Activated naive CD8-positive, alpha-beta T cell (primary cell): ENCODE results near the gene LFNG.
"Not testable (repeated sequence)": the region's sequence is repeated elsewhere in the genome, so short reads cannot be mapped to it uniquely, and the experiment has no call there.

ENCODE experiments used
- H3K27ac Mint-ChIP-seq: one replicate; pipeline ENCODE4 v1.8.0; 2021; ENCODE audit warnings: mixed read lengths
- H3K27me3 Mint-ChIP-seq: one replicate; pipeline ENCODE4 v1.8.0; 2021; ENCODE audit warnings: mixed read lengths
- H3K36me3 Mint-ChIP-seq: one replicate; pipeline ENCODE4 v1.8.0; 2021; ENCODE audit warnings: mixed read lengths
- H3K4me1 Mint-ChIP-seq: one replicate; pipeline ENCODE4 v1.8.0; 2021; ENCODE audit warnings: low read depth, mixed read lengths
- H3K4me3 Mint-ChIP-seq: one replicate; pipeline ENCODE4 v1.8.0; 2021; ENCODE audit warnings: mild to moderate bottlenecking, mixed read lengths
- H3K9me3 Mint-ChIP-seq: one replicate; pipeline ENCODE4 v1.8.0; 2021; ENCODE audit warnings: low read depth, mixed read lengths

Gene LFNG

GRCh38 chr7:2525658-2526630 lies 6.4 kb downstream of the LFNG start:
- Mint-ChIP-seq H3K36me3 (peaks cover 2% of the 10 kb centered on the region), H3K27ac (peak overlapping the region; percentile 10), H3K4me1 (peaks cover 56% of the 10 kb centered on the region), H3K27me3 (no peaks in the 10 kb centered on the region), H3K9me3 (no peaks in the 10 kb centered on the region), H3K4me3 (no peak overlapping the region)

- H3K4me1 Mint-ChIP-seq = peaks cover 54% of the 10 kb centered on the region
- H3K36me3 Mint-ChIP-seq = peaks cover under 1% of the 10 kb centered on the region
- H3K27ac Mint-ChIP-seq = no peak overlapping the region
- peak overlapping the region; percentile 17 for H3K4me3 Mint-ChIP-seq
- no peaks in the 10 kb centered on the region for H3K27me3 Mint-ChIP-seq
- no peaks in the 10 kb centered on the region for H3K9me3 Mint-ChIP-seq
Observed at GRCh38 chr7:2526659-2527504, 7.3 kb downstream of the LFNG start.

GRCh38 chr7:2527505-2528467 lies 8.2 kb downstream of the LFNG start:
- Mint-ChIP-seq H3K27me3 (no peaks in the 10 kb centered on the region), H3K4me1 (peaks cover 51% of the 10 kb centered on the region), H3K36me3 (no peaks in the 10 kb centered on the region), H3K4me3 (peak overlapping the region; percentile 56), H3K9me3 (no peaks in the 10 kb centered on the region), H3K27ac (peak overlapping the region; percentile 35)

- Mint-ChIP-seq H3K36me3 (no peaks in the 10 kb centered on the region), H3K4me3 (peak overlapping the region; percentile 56), H3K27ac (peak overlapping the region; percentile 35), H3K9me3 (no peaks in the 10 kb centered on the region), H3K27me3 (no peaks in the 10 kb centered on the region), H3K4me1 (peaks cover 46% of the 10 kb centered on the region)
Observed at GRCh38 chr7:2528481-2529095, 9.0 kb downstream of the LFNG start.

GRCh38 chr7:2529161-2530070 lies 9.8 kb downstream of the LFNG start:
- Mint-ChIP-seq H3K4me1 (peaks cover 46% of the 10 kb centered on the region), H3K9me3 (no peaks in the 10 kb centered on the region), H3K36me3 (no peaks in the 10 kb centered on the region), H3K4me3 (peak overlapping the region; percentile 81), H3K27ac (peak overlapping the region; percentile 93), H3K27me3 (no peaks in the 10 kb centered on the region)

GRCh38 chr7:2530071-2530987 lies 10.8 kb downstream of the LFNG start:
- peaks cover 46% of the 10 kb centered on the region for H3K4me1 Mint-ChIP-seq
- no peaks in the 10 kb centered on the region for H3K36me3 Mint-ChIP-seq
- H3K9me3 Mint-ChIP-seq = no peaks in the 10 kb centered on the region
- H3K27ac Mint-ChIP-seq = peak overlapping the region; percentile 93
- H3K27me3 Mint-ChIP-seq = no peaks in the 10 kb centered on the region
- peak overlapping the region; percentile 81 for H3K4me3 Mint-ChIP-seq

- peaks cover 38% of the 10 kb centered on the region for H3K4me1 Mint-ChIP-seq
- peak overlapping the region; percentile 81 for H3K4me3 Mint-ChIP-seq
- not testable (repeated sequence) for H3K36me3 Mint-ChIP-seq, H3K9me3 Mint-ChIP-seq, H3K27me3 Mint-ChIP-seq
- H3K27ac Mint-ChIP-seq = peak overlapping the region; percentile 93
Observed at GRCh38 chr7:2530994-2531795, 11.6 kb downstream of the LFNG start.

GRCh38 chr7:2531796-2532110 lies 12.2 kb downstream of the LFNG start:
- H3K4me1 Mint-ChIP-seq = peaks cover 36% of the 10 kb centered on the region
- H3K36me3 Mint-ChIP-seq, H3K27ac Mint-ChIP-seq, H3K27me3 Mint-ChIP-seq, H3K4me3 Mint-ChIP-seq, H3K9me3 Mint-ChIP-seq: not testable (repeated sequence)

GRCh38 chr7:2532199-2532772 lies 12.7 kb downstream of the LFNG start:
- H3K4me3 Mint-ChIP-seq, H3K9me3 Mint-ChIP-seq, H3K27ac Mint-ChIP-seq, H3K27me3 Mint-ChIP-seq, H3K36me3 Mint-ChIP-seq: not testable (repeated sequence)
- peaks cover 32% of the 10 kb centered on the region for H3K4me1 Mint-ChIP-seq

GRCh38 chr7:2532816-2533215 lies 13.2 kb downstream of the LFNG start:
- H3K4me3 Mint-ChIP-seq, H3K9me3 Mint-ChIP-seq, H3K27ac Mint-ChIP-seq, H3K27me3 Mint-ChIP-seq, H3K36me3 Mint-ChIP-seq: not testable (repeated sequence)
- H3K4me1 Mint-ChIP-seq = peaks cover 27% of the 10 kb centered on the region

GRCh38 chr7:2533566-2533965 lies 14.0 kb downstream of the LFNG start:
- not testable (repeated sequence) for H3K9me3 Mint-ChIP-seq, H3K4me3 Mint-ChIP-seq, H3K36me3 Mint-ChIP-seq, H3K27me3 Mint-ChIP-seq, H3K27ac Mint-ChIP-seq
- peaks cover 20% of the 10 kb centered on the region for H3K4me1 Mint-ChIP-seq

- H3K27ac Mint-ChIP-seq, H3K4me3 Mint-ChIP-seq, H3K27me3 Mint-ChIP-seq, H3K9me3 Mint-ChIP-seq, H3K36me3 Mint-ChIP-seq: not testable (repeated sequence)
- peaks cover 19% of the 10 kb centered on the region for H3K4me1 Mint-ChIP-seq
Observed at GRCh38 chr7:2534214-2534613, 14.6 kb downstream of the LFNG start.
